NCI-H2227 treated with DMSO at 0.1 percent for 48 hours (cell line): ENCODE data around the gene TEN1.

Experiments
- DNase-seq: peaks from one replicate; lab custom pipeline; 2025; lab: John Stamatoyannopoulos, UW

The TEN1 gene

DNA sequence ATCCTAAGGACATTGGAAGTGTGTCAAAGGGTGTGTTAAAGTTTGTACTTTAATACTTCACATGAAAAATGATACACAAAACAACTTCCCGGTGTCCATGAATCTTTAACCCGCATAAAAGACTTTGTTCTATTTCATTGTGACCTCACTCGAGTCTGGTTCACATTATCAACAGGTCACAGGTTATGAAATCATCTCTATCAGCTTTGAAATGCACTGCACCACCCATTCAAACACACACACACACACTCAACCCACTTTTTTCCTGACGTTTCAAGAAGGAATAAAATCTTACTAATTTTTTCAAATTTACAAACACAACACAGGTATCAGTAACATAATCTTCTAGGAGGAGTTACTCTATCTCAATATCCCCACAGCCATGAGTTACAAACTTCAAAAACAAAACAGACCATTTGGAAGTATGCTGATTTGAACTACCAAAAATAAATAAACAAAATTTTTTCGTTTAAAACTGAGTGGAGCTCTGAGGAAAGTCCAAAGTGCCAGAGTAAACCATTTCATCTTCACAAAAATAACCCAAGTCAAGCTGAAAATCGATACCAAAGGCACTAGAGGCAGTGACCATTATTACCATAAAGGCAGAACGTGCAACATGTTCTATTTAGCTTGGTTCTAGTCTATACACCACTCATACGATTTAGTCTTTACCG lies 2.7 kb upstream of the TEN1 start:
- DNase-seq: no peak

DNA sequence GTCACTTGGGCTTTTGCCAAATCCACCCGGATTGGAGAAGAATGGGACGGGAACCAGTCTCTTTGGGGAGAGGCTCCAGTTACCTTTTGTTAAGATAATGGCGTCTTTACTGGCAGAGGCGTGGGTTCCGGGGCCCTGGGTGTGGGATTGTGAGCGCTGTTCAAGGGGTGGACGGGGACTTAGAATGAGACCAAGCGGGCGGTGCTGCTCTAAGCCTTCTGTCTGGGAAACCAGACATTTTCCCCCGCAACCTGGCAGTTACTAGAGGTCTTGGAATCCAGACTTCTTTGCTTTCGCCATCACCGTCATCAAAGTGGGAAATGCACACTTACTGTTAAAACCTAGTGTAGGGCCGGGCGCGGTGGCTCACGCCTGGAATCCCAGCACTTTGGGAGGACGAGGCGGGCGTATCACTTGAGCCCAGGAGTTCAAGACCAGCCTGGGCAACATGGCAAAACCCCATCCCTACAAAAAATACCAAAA lies 706 bp downstream of the TEN1 start:
- DNase-seq: no peak

DNA sequence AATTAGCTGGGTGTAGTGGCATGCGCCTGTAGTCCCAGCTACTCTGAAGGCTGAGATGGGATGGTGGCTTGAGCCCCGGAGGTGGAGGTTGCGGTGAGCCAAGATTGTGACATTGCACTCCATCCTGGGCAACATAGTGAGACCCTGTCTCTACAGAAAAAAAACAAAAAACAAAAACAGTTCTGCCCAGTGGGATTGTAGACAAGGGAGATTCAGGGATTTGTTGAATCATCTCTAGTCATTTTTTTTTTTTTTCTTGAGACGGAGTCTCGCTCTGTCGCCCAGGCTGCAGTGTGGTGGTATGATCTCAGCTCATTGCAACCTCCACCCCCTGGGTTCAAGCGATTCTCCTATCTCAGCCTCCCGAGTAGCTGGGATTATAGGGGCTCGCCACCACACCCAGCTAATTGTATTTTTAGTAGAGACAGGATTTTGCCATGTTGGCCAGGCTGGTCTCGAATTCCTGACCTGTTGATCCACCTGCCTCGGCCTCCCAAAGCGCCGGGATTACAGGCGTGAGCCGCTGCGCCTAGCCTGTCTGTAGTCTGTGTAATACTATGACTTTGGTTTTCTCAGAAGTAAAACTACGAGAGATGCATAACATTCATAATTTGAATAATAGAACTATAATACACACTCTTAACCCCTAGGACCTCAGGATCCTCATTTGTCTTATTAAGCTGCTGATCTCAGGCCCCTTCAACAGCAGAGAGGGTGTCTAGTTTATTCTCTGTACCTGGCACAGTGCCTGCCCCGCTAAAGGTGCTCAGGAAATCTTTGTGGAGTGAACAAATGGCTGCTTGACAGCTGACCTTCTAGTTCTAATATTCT lies 1.4 kb downstream of the TEN1 start:
- DNase-seq: no peak

DNA sequence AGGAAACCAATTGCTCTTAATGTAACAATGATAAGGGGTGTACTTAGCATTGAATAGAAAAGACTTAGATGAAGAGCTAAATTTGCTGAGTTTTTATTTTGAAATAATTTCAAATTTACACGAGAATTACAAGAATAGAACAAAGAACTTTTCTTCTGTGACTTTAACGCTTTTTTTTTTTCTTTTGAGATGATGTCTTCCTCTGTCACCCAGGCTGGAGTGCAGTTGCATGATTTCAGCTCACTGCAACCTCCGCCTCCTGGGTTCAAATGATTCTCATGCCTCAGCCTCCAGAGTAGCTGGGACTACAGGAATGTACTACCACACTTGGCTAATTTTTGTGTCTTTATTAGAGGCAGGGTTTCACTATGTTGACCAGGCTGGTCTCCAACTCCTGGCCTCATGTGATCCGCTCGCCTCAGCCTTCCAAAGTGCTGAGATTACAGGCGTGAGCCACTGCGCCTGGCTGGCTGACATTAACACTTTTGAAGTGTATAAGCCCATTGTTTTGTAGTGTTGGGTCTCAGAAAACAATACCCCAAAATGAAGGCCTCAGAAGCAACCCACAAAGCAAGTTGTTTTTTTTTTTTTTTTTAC lies 2.1 kb downstream of the TEN1 start:
- no peak for DNase-seq

DNA sequence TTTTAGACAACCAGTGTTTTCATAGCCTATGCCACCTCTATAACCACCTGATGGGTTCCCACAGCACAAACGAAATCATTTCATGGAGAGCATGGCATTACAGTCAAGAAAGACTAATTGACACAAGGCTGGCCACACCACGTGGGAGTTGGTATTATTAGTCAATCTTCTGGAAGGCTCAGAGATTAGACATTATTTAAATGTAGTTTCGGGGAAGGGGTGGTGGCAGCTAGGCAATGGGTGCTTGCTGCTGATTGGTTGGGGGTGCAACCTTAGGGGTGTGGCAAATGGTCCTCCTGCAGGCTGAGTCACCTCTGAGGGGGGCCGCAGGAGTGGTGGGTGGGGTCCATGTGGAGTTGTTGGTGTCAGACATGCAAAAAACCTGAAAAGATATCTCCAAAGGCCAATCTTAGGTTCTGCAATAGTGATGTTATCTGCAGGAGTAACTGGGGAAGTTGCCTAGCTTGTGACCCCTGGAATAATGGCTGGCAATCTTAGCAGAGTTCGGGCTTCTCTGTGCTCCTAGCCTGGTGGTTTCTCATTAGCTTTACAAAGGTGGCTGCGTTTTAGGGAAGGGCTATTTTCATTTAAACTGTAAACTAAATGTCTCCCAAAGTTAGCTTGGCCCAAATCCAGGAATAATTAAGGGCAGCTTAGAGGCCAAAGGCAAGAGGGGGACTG lies 4.6 kb downstream of the TEN1 start:
- DNase-seq: no peak

DNA sequence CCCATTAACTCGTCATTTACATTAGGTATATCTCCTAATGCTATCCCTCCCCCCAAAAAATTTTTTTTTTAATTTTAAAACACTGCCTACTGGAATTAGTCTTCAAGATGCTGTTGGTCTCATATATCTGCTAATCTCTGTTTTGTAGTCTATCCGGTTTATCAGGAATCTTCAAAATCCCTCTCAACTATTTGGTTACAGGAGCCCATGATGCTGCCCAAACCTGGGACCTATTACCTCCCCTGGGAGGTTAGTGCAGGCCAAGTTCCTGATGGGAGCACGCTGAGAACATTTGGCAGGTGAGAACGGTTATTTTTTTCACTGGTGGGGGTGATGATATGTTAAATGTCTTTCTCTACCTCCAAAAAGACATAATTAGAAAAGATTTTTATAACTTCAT lies 6.9 kb downstream of the TEN1 start:
- no peak for DNase-seq

DNA sequence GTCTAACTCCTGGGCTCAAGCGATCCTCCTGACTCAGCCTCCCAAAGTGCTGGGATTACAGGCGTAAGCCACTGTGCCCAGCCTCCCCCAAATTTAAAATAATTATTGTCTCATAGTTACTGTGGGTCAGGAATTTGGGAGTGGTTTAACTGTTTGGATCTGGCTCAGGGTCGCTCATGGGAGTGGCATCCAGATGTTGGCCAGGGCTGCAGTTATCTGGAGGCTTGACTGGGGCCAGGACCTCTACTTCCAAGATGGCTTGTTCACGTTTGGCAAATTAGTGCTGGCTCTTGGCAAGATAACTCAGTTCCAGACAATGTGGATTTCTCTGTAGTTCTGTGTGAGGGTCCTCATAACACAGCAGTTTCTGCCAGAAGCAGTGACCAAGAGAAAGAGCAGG lies 8.0 kb downstream of the TEN1 start:
- DNase-seq: no peak

DNA sequence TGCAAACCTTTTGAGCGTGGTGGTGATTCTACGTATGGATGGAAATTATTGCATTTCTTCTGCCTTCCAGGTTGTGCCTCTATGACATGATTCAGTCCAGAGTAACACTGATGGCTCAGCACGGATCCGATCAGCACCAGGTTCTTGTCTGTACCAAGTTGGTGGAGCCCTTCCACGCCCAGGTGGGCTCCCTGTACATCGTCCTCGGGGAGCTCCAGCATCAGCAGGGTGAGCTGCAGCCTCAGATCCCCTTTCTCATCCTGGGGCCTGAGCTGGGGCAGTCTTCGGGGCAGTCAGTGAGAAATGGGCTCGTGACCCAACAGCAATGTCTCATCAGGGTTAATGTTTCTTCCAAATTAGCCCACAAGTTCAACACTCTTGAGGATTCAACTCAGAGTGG lies 12.4 kb downstream of the TEN1 start:
- DNase-seq: no peak

DNA sequence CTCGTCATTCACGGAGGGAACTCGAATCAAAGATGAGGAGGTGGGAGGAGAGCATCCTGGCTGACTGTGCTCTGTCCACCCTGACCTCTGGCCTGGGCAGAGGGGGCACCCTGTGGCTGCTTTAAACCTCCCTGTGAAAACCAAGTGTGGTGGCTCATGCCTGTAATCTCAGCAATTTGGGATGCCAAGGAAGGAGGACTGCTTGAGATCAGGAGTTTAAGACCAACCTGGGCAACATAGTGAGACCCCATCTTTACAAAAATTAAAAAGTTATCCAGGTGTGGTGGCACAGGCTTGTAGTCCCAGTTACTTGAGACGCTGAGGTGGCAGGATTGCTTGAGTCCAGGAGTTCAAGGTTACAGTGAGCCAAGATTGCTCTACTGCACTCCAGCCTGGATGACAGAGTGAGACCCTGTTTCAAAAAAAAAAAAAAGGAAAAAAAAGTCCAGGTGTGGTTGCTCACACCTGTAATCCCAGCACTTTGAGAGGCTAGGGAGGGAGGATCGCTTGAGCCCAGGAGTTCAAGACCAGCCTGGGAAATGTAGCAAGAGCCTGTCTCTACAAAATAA lies 15.8 kb downstream of the TEN1 start:
- no peak for DNase-seq

DNA sequence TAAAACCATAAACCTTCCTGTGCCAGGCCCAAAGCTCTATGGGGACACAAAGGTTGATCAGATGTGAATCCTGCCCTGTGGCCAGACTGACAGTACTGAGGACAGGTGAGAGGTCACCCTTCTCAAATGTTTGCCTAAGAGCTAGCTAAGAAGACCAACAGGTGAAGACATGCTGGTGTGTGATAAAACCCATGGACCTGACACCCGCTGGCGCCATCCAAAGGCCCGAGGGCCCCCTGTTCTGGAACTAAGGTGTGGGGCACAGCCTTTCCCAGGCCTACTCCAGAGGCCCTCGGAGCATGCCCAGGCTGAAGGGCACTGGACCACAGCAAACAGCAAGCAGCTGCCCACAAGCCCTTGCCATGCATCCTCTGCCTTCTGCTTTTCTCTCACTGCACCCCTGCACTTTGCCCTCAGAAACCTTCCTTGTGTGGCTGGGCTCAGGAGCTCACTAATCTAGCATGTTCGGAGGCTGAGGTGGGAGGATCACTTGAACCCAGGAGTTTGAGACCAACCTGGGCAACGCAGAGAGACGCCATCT lies 16.4 kb downstream of the TEN1 start:
- no peak for DNase-seq

DNA sequence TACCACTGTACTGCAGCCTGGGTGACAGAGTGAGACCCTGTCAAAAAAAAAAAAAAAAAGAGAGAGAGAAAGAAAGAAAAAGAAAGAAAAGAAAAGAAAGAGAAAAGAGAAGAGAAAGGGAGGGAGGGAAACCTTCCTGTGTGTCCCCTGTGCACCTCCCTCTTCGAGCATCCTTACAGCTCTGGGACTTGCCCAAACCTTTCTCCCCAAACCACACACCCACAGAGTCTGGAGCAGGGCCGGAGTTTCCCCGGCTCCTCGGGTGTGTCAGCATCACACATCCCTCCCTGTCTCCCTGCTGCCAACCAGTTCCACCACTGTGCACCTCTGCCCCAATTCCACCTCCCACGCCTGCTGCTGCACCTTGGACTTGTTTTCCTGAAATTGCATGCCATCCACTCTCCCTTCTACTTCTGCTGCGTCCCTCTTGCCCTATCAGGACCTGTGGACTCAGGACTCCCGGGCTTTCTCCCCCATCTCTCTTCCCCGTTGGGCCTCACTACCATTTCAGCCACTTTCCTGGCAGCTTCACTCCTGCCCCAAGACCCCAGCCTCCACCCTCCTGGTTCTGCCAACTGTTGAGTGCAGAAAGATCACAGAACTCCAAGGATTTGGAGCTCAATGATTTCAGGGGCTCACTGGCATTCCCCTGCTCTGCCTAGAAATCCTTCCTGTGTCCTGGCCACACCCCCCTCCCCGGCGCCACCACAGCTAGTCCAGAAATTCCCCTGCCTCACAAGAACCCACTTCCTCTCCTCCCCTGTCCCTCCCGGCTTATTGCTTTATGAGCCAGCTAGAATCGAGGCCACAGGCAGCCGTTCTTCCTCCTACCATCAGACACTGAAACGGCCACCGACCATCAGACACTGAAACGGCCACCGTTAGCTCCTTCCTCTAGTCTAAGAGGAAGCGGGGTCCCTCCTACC lies 17.9 kb downstream of the TEN1 start:
- DNase-seq: no peak

DNA sequence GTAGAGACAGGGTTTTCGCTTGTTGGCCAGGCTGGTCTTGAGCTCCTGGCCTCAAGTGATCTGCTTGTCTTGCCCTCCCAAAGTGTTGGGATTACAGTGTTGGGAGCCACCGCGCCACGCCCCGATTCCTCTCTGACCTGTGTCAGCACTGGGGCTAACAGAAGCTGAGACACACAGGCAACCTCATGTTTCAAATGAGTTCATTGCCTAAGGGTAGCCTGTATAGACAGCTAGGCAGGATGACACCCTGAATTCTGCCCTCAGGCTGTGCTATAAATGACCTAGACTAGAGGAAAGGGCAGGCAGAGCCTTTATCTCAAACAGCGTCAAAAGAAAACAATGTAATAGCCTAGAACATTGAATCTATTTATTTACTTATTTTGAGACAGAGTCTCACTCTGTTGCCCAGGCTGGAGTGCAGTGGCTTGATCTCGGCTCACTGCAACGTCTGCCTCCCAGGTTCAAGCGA lies 19.3 kb downstream of the TEN1 start:
- DNase-seq: no peak

DNA sequence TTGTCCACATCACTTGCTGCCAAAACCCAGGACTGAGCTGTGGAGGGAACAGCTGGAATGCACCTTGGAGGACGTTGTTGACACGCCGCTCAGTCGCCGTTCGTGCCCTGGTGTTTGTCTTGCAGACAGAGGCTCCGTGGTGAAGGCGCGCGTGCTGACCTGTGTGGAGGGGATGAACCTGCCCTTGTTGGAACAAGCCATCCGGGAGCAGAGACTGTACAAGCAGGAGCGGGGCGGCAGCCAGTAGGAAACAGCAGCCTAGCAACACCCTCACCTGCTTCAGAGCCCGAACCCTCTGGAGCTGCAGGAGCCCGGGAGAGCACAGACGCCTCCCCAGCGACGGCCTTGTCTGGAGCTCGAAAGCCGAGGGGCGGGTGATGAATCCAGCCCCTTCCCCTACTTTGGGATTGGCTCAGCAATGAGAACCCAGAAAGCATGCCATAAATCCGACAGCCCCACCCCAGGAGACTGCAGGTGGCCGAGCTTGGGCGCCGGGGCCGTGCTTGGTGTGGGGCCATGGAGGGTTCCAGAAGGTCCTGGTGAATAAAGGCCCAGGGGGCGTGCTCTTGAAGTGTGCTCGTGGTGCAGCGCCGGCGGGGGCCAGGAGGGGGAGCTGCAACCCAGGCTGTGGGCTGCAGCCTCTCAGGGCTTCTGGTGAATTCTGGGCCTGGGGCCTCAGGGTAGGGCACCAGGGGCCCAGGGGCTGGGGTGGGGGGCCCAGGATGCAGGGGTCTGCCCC lies 21.1 kb downstream of the TEN1 start:
- DNase-seq: no peak

DNA sequence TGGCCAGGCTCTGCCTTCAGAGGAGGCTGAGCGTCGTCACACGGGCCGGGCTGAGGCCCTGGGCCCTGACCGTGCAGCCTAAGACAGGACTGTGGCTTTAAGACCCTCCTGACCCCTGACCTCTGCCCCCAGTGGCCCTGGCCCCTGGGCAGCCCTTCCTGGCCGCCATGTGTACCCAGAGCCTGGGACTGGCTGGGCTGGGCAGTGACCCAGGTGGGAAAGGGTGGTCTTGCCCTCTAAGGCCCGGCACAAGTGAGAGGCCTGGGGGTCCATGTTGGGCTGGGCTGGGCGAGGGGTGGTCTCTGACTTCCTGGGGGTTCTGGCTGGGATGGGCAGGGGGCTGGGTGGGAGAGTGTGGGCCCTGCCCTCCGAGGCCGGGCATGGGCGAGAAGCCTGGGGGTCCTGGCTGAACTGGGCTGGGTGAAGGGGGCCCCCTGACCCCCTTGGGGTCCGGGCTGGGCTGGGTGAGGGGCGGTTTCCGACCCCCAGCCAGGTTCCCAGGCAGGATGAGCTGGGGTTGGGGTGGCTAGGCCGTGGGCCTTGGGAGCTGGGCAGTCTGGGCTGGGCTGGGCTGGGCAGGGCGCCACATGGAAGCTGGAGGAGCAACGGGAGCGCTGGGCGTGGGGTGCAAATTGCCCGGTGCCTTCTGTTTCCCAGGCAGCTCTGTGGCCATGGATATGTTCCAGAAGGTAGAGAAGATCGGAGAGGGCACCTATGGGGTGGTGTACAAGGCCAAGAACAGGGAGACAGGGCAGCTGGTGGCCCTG lies 21.9 kb downstream of the TEN1 start, which contains the start of gene CDK3:
CDK3 (plus strand) TSS at position 101 of the 767 bp plus-strand sequence; CDS start at position 672, 571 bp downstream.
- DNase-seq: no peak

DNA sequence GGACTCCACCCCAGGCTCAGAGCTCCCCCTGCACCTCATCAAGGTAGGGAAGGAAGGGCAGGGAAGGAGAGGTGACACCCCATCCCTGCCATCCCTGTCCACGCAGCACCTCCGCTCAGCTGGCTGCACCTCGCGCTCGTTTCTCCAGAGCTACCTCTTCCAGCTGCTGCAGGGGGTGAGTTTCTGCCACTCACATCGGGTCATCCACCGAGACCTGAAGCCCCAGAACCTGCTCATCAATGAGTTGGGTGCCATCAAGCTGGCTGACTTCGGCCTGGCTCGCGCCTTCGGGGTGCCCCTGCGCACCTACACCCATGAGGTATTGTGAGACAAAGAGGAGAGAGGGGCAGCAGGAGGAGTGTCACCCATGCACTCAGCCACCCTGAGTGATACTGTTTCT lies 23.1 kb downstream of the TEN1 start:
- DNase-seq: no peak

DNA sequence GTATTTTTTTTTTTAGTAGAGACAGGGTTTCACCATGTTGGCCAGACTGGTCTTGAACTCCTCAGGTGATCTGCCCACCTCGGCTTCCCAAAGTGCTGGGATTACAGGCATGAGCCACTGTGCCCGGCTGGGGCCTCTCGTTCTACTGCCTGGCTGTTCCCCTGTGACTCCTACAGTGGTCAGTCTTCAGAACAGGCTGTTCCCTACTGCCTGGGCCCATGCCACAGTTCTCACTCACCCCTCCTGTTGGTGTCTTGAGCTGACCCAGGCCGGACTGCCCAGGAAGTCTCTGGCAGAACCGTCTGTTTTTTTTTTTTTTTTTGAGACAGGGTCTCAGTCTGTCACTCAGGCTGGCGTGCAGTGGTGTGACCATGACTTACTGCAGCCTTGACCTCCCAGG lies 24.9 kb downstream of the TEN1 start:
- DNase-seq: no peak

DNA sequence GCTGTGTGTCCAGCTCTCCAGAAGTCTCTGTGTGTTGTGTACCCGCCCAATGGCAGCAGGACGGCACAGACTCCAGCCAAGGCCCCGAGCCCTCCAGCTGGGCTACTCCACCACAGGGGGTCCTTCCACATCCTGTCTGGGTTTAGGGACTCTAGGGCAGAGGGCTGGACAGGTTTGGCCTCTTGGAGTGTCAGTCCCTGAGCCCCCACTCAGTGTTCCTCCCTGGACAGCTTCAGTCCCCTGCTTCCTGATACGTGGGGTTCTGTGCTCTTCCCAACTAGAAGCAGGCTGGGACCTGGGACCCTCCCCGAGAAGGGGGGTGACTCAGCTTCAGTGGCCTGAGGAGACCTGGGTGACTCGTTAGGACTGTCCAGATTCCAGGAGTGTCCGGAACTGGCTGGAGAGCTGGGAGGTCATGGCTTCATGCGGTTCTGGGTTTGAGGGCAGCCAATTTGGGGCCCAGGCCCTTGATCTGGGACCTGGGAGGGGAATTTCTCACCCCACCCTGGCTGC lies 25.8 kb downstream of the TEN1 start:
- no peak for DNase-seq

DNA sequence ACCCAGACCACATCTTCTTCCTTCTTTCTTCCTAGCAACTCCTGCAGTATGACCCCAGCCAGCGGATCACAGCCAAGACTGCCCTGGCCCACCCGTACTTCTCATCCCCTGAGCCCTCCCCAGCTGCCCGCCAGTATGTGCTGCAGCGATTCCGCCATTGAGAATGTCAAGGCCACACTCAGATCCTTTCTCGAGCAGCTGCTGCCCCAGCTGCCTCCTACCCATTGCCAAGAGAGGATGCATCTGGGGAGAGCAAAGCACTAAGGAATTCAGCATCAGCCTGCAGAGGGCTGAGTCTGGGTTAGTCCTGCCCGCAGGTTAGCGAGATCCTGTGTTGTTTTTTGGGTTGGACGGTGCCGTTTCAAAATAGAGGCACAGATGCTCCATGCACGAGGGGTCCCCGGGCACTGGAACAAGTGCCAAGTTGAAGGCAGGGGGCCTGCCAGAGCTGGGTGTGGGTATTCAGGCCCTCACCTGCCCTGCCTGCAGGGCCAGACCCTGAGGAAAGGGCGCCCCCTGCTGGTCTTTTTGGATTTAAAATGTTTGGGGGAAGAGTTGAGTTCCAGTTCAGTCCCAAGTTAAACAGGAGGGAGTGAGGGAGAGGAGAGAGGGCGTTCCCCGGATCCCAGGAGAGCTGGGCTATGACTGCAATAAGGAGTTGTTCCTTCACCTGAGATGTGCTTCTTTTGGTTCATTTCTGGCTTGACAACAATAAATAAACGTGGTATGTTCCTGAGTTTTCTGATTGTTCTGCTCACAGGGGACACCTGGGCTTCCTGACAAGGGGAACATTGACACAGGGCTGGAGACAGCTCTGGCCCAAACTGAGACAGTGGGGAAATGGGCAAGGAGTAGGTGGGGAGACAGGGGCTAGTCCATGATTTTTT lies 26.5 kb downstream of the TEN1 start:
- peak; percentile 13 for DNase-seq
